Measurements from ENCODE around the gene HLA-DQA2. TPM values are rescaled to one million over a fixed set of nuclear protein-coding genes. Genes with fewer than 3 reads are reported as not detected.
A peak's percentile ranks its signal among the peaks of the same experiment; 100 is the strongest.

The HLA-DQA2 gene
- polyA plus RNA-seq (2011; rRNA removed) (not detected in 2 replicates), polyA plus RNA-seq (2017; fragmentation: RNase III; extraction: RNeasy Plus Mini Kit Qiagen cat#74134 plus additional on column Dnase treatment) (not detected in 3 replicates), polyA minus RNA-seq (2011; rRNA and poly(A)+ RNA removed) (not detected in 2 replicates)
- not detected in 2 replicates for polyA plus RNA-seq (2012; cell fraction: cytosol; rRNA removed)
- polyA plus RNA-seq (2012; cell fraction: nucleus; rRNA removed) = not detected in 2 replicates

DNA sequence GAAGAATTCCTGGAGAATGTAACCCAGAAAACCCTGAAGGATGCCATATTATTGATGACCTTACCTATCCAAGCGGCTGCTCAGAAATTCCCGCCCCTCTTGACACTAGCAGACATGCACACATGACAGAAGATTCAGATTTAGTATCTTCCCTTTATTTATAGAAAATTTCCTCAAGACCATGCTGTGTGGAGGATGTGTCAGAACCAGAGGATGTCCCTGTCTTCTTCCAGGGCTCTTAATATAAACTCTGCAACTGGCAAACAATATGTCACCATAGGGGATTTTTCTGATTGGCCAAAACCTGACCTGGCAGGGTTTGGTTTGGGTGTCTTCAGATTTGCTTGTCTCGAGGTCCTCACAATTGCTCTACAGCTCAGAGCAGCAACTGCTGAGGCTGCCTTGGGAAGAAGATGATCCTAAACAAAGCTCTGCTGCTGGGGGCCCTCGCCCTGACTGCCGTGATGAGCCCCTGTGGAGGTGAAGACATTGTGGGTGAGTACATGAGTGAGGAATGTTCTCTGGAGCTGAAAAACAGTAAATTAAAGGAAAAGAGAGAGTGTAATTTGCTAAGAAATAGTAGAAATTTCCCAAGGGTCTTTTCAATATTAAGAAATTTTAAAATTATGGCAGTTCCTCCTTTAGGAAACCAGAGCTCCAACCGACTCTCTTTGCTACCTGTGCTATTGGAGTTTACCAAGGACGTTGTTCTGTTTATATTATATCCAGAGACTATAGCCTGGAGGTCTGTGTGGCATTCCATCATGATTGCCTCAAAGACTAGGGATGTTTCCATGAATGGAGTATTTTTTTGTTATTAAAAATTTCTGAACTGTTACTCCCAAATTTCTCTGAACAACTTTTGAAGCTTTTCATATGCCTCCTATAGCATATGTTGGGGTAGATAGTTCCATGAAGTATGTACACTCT is at the start of gene HLA-DQA2:
TSS of gene HLA-DQA2 (plus strand) at position 361 of the 930 bp plus-strand sequence. CDS start at position 414, 53 bp downstream.
- POLR2A ChIA-PET = no interaction called here
- ATAC-seq (no peak), DNase-seq (ENCODE audit: low read depth in 1 of 2, low spot score in 1 of 2) (no peak), FAIRE-seq (no peak)
- Histone ChIP-seq H3K4me3 (no peak within 1 kb of the TSS), H3K9me3 (no peaks in the 10 kb centered on the region), H3K27ac (no peak within 1 kb of the TSS), H3K4me1 (no peaks in the 10 kb centered on the region), H3K4me2 (no peak within 1 kb of the TSS)
- CTCF ChIA-PET = no interaction called here
- TF ChIP-seq RFX5 (IDR thresholded peaks at IDR 0.05) = no peak
- no peak for TF ChIP-seq RCOR1 (IDR thresholded peaks at IDR 0.05; ENCODE audit: low read depth, low read length)
- no peak for TF ChIP-seq PHF8 (IDR thresholded peaks at IDR 0.05; ENCODE audit: borderline replicate concordance, low read depth)
- TF ChIP-seq, protein P1, sequence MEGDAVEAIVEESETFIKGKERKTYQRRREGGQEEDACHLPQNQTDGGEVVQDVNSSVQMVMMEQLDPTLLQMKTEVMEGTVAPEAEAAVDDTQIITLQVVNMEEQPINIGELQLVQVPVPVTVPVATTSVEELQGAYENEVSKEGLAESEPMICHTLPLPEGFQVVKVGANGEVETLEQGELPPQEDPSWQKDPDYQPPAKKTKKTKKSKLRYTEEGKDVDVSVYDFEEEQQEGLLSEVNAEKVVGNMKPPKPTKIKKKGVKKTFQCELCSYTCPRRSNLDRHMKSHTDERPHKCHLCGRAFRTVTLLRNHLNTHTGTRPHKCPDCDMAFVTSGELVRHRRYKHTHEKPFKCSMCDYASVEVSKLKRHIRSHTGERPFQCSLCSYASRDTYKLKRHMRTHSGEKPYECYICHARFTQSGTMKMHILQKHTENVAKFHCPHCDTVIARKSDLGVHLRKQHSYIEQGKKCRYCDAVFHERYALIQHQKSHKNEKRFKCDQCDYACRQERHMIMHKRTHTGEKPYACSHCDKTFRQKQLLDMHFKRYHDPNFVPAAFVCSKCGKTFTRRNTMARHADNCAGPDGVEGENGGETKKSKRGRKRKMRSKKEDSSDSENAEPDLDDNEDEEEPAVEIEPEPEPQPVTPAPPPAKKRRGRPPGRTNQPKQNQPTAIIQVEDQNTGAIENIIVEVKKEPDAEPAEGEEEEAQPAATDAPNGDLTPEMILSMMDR (IDR thresholded peaks at IDR 0.05) = no peak
- no peak for TF ChIP-seq HOXB5 (CRISPR knock-in tag; IDR thresholded peaks at IDR 0.05)
- 28% methylated on average over 7 of the region's 7 CpGs for WGBS (ENCODE audit: missing lambda C conversion rate)

DNA sequence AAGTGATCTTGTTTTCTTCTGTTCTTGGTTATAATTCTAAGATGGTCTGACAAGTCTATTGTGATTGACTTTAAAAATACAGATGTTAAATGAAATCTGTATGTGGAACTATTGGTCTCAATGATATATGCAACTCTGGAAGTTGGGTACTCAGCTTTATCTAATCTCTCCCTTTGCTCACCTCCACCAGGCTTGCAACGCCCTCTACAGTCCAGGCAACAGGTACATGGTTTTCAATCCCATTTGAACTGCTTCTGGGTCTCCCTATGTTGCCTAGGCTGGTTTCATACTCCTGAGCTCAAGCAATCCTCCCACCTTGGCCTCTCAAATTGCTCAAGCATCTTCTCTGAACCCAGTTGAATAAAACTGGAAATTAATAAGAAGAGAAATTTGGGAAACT is 49.2 kb upstream of the HLA-DQA2 start:
- H3K4me2 ChIP-seq = no peak overlapping the region
- H3K4me1 ChIP-seq = no peaks in the 10 kb centered on the region
- FAIRE-seq (no peak), ATAC-seq (no peak), DNase-seq (ENCODE audit: low read depth in 1 of 2, low spot score in 1 of 2) (peak in 1 of 2 experiments; percentile 21)
- H3K4me3 ChIP-seq = no peak overlapping the region
- ChIA-PET POLR2A (no interaction called here), CTCF (no interaction called here)
- no peak overlapping the region for H3K27ac ChIP-seq
- TF ChIP-seq FOSB (CRISPR knock-in tag; IDR thresholded peaks at IDR 0.05) (no peak), RAD21 (conservative IDR thresholded peaks at IDR 0.05 in 1 of 2, IDR thresholded peaks at IDR 0.05 in 1 of 2) (peak in 1 of 2 experiments; percentile 38; a peak in 2 of 5 replicates), CEBPB (IDR thresholded peaks at IDR 0.05) (no peak)
- WGBS (ENCODE audit: missing lambda C conversion rate) = 0% methylated on average over 1 of the region's 1 CpG
- no peaks in the 10 kb centered on the region for H3K9me3 ChIP-seq

DNA sequence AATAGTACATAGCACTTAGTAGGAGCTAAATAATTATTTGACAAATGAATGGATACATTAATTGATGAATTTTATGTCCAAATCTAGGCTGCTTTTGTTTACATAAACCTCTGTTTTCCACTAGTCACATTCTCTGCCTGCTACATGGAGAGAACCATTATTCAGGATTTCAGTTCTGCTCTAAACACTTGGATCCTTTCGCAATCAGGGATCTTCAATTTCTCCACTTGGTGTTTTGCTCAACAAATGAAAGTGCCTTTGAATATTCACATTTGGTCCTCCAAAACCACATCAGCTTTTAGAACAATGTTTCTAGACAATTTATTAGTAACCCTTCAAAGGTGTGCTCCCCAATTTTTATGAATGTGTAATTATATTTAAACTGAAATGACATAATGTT is 44.2 kb upstream of the HLA-DQA2 start:
- TF ChIP-seq RFX5 (IDR thresholded peaks at IDR 0.05) (no peak), BHLHE40 (IDR thresholded peaks at IDR 0.05; ENCODE audit: low read depth, low read length) (no peak), RARB (CRISPR knock-in tag; IDR thresholded peaks at IDR 0.05) (no peak), TP53 (CRISPR knock-in tag; IDR thresholded peaks at IDR 0.05) (no peak), EHMT2 (IDR thresholded peaks at IDR 0.05; ENCODE audit: low read depth) (no peak), CEBPB (IDR thresholded peaks at IDR 0.05) (no peak), JUNB (IDR thresholded peaks at IDR 0.05) (no peak), CHD4 (IDR thresholded peaks at IDR 0.05; ENCODE audit: borderline replicate concordance) (no peak), HOXB5 (CRISPR knock-in tag; IDR thresholded peaks at IDR 0.05) (no peak), EHF (CRISPR knock-in tag; IDR thresholded peaks at IDR 0.05) (no peak)
- TF ChIP-seq, protein P2, sequence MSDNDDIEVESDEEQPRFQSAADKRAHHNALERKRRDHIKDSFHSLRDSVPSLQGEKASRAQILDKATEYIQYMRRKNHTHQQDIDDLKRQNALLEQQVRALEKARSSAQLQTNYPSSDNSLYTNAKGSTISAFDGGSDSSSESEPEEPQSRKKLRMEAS (IDR thresholded peaks at IDR 0.05) = no peak
- CTCF ChIA-PET = no interaction called here
- Histone ChIP-seq H3K4me3 (no peak overlapping the region), H3K4me1 (no peaks in the 10 kb centered on the region), H3K4me2 (no peak overlapping the region), H3K27ac (no peak overlapping the region), H3K9me3 (no peaks in the 10 kb centered on the region)
- POLR2A ChIA-PET = no interaction called here
- WGBS (ENCODE audit: missing lambda C conversion rate) = 0% methylated on average over 1 of the region's 1 CpG
- FAIRE-seq = no peak
- DNase-seq (ENCODE audit: low read depth in 1 of 2, low spot score in 1 of 2) = no peak
- ATAC-seq = no peak

All from A549 (cell line).